ENCODE measurements around the gene PLCH1. TPM values are rescaled to one million over a fixed set of nuclear protein-coding genes. Genes with fewer than 3 reads are reported as not detected.

PLCH1 gene
- total and polyA plus RNA-seq, 2 of the 13 experiments (the other 11 are each of a cell fraction or from before 2014, with no cell fraction given), result 2.0 to 3.0 TPM

DNA sequence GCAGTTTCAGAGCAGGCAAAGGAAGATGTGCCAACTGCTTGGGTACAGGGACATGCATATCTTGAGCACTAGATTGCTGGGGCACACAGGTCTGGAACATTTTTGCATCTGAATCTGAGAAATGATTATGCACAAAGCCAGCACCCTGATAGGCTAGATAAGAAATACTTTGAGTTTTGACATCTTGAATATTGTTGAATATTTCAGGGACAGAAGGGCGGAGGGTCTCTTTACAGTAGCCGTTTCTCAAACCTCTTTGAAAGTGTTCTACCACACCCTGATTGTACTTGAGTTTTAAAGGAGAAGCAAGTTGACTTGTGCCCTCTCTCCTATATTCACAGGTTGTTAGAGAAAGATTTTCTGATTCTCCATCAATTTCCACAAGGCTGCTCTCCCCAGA is 263.3 kb downstream of the PLCH1 start (continued):
- TF ChIP-seq, protein P1, sequence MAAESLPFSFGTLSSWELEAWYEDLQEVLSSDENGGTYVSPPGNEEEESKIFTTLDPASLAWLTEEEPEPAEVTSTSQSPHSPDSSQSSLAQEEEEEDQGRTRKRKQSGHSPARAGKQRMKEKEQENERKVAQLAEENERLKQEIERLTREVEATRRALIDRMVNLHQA (CRISPR knock-in tag; IDR thresholded peaks at IDR 0.05), result no peak
- TF ChIP-seq ZBTB7A (CRISPR knock-in tag; IDR thresholded peaks at IDR 0.05) (no peak), ZNF34 (CRISPR knock-in tag; IDR thresholded peaks at IDR 0.05; ENCODE audit: borderline replicate concordance) (no peak), AKNA (CRISPR knock-in tag; IDR thresholded peaks at IDR 0.05; ENCODE audit: borderline replicate concordance) (no peak)
- TF ChIP-seq, protein P2, sequence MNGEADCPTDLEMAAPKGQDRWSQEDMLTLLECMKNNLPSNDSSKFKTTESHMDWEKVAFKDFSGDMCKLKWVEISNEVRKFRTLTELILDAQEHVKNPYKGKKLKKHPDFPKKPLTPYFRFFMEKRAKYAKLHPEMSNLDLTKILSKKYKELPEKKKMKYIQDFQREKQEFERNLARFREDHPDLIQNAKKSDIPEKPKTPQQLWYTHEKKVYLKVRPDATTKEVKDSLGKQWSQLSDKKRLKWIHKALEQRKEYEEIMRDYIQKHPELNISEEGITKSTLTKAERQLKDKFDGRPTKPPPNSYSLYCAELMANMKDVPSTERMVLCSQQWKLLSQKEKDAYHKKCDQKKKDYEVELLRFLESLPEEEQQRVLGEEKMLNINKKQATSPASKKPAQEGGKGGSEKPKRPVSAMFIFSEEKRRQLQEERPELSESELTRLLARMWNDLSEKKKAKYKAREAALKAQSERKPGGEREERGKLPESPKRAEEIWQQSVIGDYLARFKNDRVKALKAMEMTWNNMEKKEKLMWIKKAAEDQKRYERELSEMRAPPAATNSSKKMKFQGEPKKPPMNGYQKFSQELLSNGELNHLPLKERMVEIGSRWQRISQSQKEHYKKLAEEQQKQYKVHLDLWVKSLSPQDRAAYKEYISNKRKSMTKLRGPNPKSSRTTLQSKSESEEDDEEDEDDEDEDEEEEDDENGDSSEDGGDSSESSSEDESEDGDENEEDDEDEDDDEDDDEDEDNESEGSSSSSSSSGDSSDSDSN (CRISPR knock-in tag; IDR thresholded peaks at IDR 0.05), result no peak

Data from HepG2 (cell line).